Breast epithelium (tissue), 3 donors: ENCODE results near the gene CADPS2.

Experiments
- POLR2A ChIP-seq: fragments of 450-650 bp; IDR thresholded peaks from one replicate; pipeline ENCODE4 v1.6.1; 2016; ENCODE audit warnings: antibody characterized with exemption, mild to moderate bottlenecking, moderate library complexity
- POLR2AphosphoS5 ChIP-seq, 3 donors: sonication (generic); formaldehyde crosslinking; IDR thresholded peaks; one replicate each; pipeline ENCODE4 v1.6.1; 2017; ENCODE audit warnings: antibody characterized with exemption in 3 of 3
- TF ChIP-seq, protein P1 (sequence below), 3 donors: fragments of 450-650 bp; IDR thresholded peaks; one replicate each; pipeline ENCODE4 v1.5.1; 2016 to 2017; ENCODE audit warnings: antibody characterized with exemption in 3 of 3, mild to moderate bottlenecking in 3 of 3, moderate library complexity in 3 of 3

GRCh38 chr7:122889116-122889515, 2.9 kb upstream of the CADPS2 start:
- TF ChIP-seq, protein P1, sequence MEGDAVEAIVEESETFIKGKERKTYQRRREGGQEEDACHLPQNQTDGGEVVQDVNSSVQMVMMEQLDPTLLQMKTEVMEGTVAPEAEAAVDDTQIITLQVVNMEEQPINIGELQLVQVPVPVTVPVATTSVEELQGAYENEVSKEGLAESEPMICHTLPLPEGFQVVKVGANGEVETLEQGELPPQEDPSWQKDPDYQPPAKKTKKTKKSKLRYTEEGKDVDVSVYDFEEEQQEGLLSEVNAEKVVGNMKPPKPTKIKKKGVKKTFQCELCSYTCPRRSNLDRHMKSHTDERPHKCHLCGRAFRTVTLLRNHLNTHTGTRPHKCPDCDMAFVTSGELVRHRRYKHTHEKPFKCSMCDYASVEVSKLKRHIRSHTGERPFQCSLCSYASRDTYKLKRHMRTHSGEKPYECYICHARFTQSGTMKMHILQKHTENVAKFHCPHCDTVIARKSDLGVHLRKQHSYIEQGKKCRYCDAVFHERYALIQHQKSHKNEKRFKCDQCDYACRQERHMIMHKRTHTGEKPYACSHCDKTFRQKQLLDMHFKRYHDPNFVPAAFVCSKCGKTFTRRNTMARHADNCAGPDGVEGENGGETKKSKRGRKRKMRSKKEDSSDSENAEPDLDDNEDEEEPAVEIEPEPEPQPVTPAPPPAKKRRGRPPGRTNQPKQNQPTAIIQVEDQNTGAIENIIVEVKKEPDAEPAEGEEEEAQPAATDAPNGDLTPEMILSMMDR (IDR thresholded peaks at IDR 0.05) = no peak
- TF ChIP-seq POLR2A (no peak), POLR2AphosphoS5 (IDR thresholded peaks at IDR 0.05) (no peak)
